Sigmoid colon (tissue), 4 donors: ENCODE data around the gene CFD.

Experiments
- POLR2AphosphoS5 ChIP-seq, 4 donors: sonication (generic); formaldehyde crosslinking; IDR thresholded peaks; one replicate each; pipeline ENCODE4 v1.6.1; 2017; ENCODE audit warnings: antibody characterized with exemption in 4 of 4
- TF ChIP-seq, protein P1 (sequence below), 4 experiments: fragments of 450-650 bp in 3 of 4; fragments of 200-600 bp in 1 of 4; IDR thresholded peaks; one replicate each; pipeline ENCODE4 v1.5.1; 2016 to 2019; ENCODE audit warnings: antibody characterized with exemption in 4 of 4, mild to moderate bottlenecking in 3 of 4, moderate library complexity in 2 of 4

DNA sequence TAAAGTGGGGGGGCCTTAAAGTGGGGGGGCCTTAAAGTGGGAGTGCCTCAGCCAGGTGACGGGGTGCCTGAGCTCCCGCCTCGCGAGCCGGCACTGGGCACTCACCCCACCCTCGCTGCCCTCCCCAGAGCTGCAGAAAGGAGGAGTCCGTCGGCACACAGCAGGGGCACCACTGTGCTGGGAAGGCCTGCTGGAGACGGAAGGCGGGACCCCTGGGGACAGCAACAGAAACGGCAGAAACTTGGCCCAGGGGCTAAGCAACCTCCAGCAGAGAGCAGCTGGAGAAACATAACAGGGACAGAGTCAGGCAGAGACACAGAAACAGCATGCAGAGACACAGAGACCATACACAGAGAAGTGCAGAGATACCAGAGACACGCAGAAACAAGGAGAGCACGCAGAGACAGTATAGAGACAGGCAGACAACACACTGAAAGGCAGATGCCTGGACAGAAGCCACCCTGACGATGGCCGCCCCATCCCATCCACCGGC, 7.9 kb downstream of the CFD start:
- TF ChIP-seq, protein P1, sequence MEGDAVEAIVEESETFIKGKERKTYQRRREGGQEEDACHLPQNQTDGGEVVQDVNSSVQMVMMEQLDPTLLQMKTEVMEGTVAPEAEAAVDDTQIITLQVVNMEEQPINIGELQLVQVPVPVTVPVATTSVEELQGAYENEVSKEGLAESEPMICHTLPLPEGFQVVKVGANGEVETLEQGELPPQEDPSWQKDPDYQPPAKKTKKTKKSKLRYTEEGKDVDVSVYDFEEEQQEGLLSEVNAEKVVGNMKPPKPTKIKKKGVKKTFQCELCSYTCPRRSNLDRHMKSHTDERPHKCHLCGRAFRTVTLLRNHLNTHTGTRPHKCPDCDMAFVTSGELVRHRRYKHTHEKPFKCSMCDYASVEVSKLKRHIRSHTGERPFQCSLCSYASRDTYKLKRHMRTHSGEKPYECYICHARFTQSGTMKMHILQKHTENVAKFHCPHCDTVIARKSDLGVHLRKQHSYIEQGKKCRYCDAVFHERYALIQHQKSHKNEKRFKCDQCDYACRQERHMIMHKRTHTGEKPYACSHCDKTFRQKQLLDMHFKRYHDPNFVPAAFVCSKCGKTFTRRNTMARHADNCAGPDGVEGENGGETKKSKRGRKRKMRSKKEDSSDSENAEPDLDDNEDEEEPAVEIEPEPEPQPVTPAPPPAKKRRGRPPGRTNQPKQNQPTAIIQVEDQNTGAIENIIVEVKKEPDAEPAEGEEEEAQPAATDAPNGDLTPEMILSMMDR (IDR thresholded peaks at IDR 0.05): no peak
- TF ChIP-seq POLR2AphosphoS5 (IDR thresholded peaks at IDR 0.05): no peak
